Activated CD4-positive, alpha-beta memory T cell treated with anti-CD3 and anti-CD28 coated beads for 36 hours (primary cell): ENCODE data around the gene CHADL. TPM values are rescaled to one million over a fixed set of nuclear protein-coding genes. Genes with fewer than 3 reads are reported as not detected.

Experiments
- CTCF ChIA-PET: fragments of 350-600 bp; sonication (Branson Sonifier 250); formaldehyde crosslinking; loops from one replicate; lab custom pipeline; 2021; ENCODE audit warnings: antibody characterized with exemption, inconsistent platforms; lab: Charles Lee
- POLR2A ChIA-PET: fragments of 350-600 bp; sonication (Branson Sonifier 250); formaldehyde crosslinking; loops from one replicate; lab custom pipeline; 2021; ENCODE audit warnings: antibody characterized with exemption; lab: Charles Lee
- DNase-seq: peaks from one replicate; pipeline ENCODE4 v3.0.0-alpha.2; 2020
- H3K27ac Mint-ChIP-seq: one replicate; pipeline ENCODE4 v1.8.0; 2021; ENCODE audit warnings: mixed read lengths
- H3K27me3 Mint-ChIP-seq: one replicate; pipeline ENCODE4 v1.8.0; 2021; ENCODE audit warnings: mixed read lengths
- H3K36me3 Mint-ChIP-seq: one replicate; pipeline ENCODE4 v1.8.0; 2021; ENCODE audit warnings: mixed read lengths
- H3K4me1 Mint-ChIP-seq: one replicate; pipeline ENCODE4 v1.8.0; 2021; ENCODE audit warnings: low read depth, mixed read lengths
- H3K4me3 Mint-ChIP-seq: one replicate; pipeline ENCODE4 v1.8.0; 2021; ENCODE audit warnings: mild to moderate bottlenecking, mixed read lengths
- H3K9me3 Mint-ChIP-seq: one replicate; pipeline ENCODE4 v1.8.0; 2021; ENCODE audit warnings: mixed read lengths
- intact Hi-C: fragments of 100-400 bp; cut with micrococcal nuclease; formaldehyde crosslinking; loops from one replicate; pipeline ENCODE4 v1.15.1; 2023
- total RNA-seq, 2 experiments: library from RNA; stranded (reverse); gene quantifications; one replicate each; pipeline ENCODE4 v1.2.3, GENCODE V29; 2021

Gene CHADL
- total RNA-seq, 2 experiments from 2014 or later = 0.12 to 0.21 TPM

DNA sequence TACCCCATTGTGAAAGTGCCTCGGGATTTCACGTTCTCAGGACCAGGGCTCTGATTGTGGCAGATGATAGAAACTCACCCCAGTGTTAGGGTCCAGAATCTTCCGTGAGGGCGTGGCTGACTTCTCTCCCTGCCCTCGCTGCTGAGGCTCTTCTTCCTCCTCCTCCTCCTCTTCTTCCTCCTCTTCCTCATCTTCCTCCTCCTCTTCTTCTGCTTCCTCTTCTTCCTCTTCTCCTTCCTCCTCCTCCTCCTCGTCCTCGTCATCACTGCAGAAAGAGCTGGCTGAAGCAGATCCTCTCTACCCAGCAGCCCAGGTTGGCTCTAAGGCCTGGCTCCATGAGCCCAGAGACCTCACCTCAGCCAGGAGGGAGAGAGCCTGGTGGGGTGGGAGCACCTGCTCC, 13.5 kb upstream of the CHADL start:
- ChIA-PET CTCF (no interaction called here), POLR2A (interaction anchor here (1.0 kb wide), 1 partner anchor 12 kb away, joined by 3 read pairs; no protein-coding TSS in a partner anchor)
- Mint-ChIP-seq H3K27ac (no peak overlapping the region), H3K4me3 (no peak overlapping the region), H3K9me3 (no peaks in the 10 kb centered on the region), H3K27me3 (no peaks in the 10 kb centered on the region), H3K36me3 (peaks cover 51% of the 10 kb centered on the region), H3K4me1 (no peaks in the 10 kb centered on the region)
- intact Hi-C loops = no loop called here
- DNase-seq = no peak

DNA sequence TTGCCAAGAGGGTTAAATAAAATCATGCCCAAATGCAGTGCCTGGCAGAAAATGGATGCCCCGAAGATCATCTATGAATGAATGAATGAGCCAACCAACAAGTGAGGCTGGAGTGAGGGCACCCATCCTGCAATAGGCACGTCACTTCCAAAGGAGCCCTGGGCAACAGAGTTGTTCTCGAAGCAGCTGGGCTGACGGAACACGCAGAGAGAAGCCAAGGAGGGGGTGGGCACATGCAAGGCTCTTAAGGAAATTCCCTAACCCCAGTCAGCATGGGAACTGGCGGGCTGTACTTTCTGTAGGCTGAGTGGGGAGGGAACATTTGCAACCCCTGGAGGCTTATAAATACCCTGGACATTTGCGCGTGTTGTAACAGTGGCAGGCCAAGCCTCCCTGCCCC, 11.6 kb upstream of the CHADL start:
- ChIA-PET POLR2A (no interaction called here), CTCF (interaction anchor here (1.3 kb wide), 1 partner anchor 15 kb away, joined by 6 read pairs; no protein-coding TSS in a partner anchor)
- H3K27ac Mint-ChIP-seq = no peak overlapping the region

DNA sequence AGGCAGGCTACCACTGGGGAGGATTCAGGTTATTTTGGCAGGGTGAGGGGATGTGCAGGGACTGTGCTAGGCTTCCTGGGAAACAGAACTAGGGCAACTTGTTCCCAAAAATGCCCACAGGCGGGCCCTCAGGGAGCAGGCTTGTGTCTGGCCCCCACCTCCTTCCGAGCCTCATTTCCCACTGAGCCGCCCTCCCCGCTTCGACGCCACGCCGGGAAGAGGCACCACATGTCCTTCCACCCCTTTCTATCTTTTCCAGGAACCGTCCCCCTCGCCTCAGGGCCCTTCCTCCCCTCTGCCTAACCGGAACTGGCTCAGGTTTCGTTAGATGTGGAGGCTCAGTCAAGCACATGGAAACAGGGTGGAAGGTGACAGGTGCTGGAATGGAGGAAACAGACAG, 9.4 kb upstream of the CHADL start:
- H3K27ac Mint-ChIP-seq = no peak overlapping the region
- H3K27me3 Mint-ChIP-seq = no peaks in the 10 kb centered on the region
- H3K36me3 Mint-ChIP-seq = peaks cover 43% of the 10 kb centered on the region
- DNase-seq = no peak
- ChIA-PET CTCF (no interaction called here), POLR2A (interaction anchor here (1.1 kb wide), 1 partner anchor 53 kb away, joined by 3 read pairs; no protein-coding TSS in a partner anchor)
- no peaks in the 10 kb centered on the region for H3K9me3 Mint-ChIP-seq
- no peak overlapping the region for H3K4me3 Mint-ChIP-seq
- intact Hi-C loops = no loop called here
- H3K4me1 Mint-ChIP-seq = no peaks in the 10 kb centered on the region

More for the DNA sequence above, 11.6 kb upstream of the CHADL start:
- DNase-seq = no peak
- Mint-ChIP-seq H3K4me3 (no peak overlapping the region), H3K9me3 (no peaks in the 10 kb centered on the region), H3K27me3 (no peaks in the 10 kb centered on the region), H3K36me3 (peaks cover 51% of the 10 kb centered on the region), H3K4me1 (no peaks in the 10 kb centered on the region)
- intact Hi-C loops = no loop called here

DNA sequence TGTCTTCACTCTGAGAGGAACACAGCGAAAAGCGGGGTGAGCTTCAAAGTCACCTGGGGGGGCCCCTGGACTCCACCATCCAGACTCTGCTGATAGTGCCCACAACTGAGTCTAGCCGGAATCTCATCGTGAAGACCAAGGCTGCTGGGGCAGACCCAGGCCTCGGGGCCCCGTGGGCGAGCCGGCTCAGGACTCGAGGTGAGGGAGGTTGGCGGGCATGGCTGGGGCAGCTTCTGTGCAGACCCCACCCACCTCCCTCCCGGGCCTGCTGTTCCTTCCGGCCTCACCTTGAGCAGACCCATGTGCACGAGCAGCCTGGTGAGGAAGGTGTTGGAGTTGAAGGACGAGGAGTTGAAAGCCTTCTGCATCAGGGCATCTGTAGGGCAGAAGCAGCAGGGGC, 8.7 kb upstream of the CHADL start:
- peaks cover 40% of the 10 kb centered on the region for H3K36me3 Mint-ChIP-seq
- H3K9me3 Mint-ChIP-seq = no peaks in the 10 kb centered on the region
- no peak overlapping the region for H3K27ac Mint-ChIP-seq
- no peaks in the 10 kb centered on the region for H3K4me1 Mint-ChIP-seq
- ChIA-PET CTCF (no interaction called here), POLR2A (interaction anchor here (1.1 kb wide), 1 partner anchor 54 kb away, joined by 3 read pairs; no protein-coding TSS in a partner anchor)
- intact Hi-C loops = no loop called here
- no peak for DNase-seq
- H3K4me3 Mint-ChIP-seq = no peak overlapping the region
- no peaks in the 10 kb centered on the region for H3K27me3 Mint-ChIP-seq

DNA sequence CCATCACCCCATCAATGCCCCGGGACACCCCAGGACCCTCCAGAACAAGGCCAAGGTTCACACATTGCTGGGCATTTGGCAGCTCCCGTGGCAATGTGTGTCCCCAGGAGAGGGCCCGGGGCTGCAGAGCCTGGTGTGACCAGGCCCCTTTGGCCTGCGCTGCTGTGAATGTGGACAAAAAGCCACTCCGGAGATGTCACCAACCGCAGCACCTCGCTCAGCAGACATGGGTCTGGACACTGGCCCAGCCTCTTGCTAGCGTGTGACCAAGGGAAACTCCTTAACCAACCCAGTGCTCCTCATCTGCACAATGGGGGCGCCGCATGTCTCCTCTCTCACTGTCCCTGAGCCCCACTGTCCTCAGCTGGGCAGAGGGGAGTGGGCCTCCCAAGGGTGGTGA, 8.0 kb upstream of the CHADL start:
- H3K36me3 Mint-ChIP-seq = peaks cover 35% of the 10 kb centered on the region
- ChIA-PET CTCF (interaction anchor here (1.9 kb wide), 1 partner anchor 11 kb away, joined by 7 read pairs; no protein-coding TSS in a partner anchor), POLR2A (interaction anchor here (0.7 kb wide), 1 partner anchor 11 kb away, joined by 3 read pairs; no protein-coding TSS in a partner anchor)
- intact Hi-C loops = no loop called here
- no peak overlapping the region for H3K27ac Mint-ChIP-seq
- no peak for DNase-seq
- no peaks in the 10 kb centered on the region for H3K4me1 Mint-ChIP-seq
- H3K9me3 Mint-ChIP-seq = no peaks in the 10 kb centered on the region
- H3K4me3 Mint-ChIP-seq = no peak overlapping the region
- H3K27me3 Mint-ChIP-seq = no peaks in the 10 kb centered on the region

DNA sequence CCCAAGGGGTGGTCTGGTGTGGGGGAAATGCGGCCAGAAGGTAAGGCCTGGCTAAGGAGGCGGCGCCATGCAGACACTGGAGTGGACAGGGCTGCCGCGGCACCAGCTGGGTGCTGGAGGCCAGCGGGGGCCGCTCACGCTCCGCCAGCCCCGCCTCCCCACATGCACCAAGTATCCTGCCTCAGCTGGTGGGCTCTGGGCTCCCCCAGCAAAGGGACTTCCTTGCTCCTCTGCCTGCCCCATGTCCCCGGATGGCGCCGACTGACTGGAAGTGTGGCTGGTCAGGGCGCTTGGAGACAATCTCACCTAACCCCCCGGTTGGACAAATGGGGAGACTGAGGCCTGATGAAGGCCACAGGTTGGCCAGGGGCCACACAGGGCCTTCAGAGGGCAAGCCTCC, 7.6 kb upstream of the CHADL start:
- no peaks in the 10 kb centered on the region for H3K4me1 Mint-ChIP-seq
- H3K27ac Mint-ChIP-seq = no peak overlapping the region
- no peaks in the 10 kb centered on the region for H3K9me3 Mint-ChIP-seq
- no peak for DNase-seq
- H3K4me3 Mint-ChIP-seq = no peak overlapping the region
- POLR2A ChIA-PET = interaction anchor here (0.7 kb wide), 1 partner anchor 11 kb away, joined by 3 read pairs; no protein-coding TSS in a partner anchor
- H3K27me3 Mint-ChIP-seq = no peaks in the 10 kb centered on the region
- CTCF ChIA-PET = interaction anchor here (0.5 to 1.9 kb wide), 2 partner anchors 11 to 23 kb away, joined by 3 to 7 read pairs; no protein-coding TSS in a partner anchor
- intact Hi-C loops = no loop called here
- peaks cover 36% of the 10 kb centered on the region for H3K36me3 Mint-ChIP-seq

DNA sequence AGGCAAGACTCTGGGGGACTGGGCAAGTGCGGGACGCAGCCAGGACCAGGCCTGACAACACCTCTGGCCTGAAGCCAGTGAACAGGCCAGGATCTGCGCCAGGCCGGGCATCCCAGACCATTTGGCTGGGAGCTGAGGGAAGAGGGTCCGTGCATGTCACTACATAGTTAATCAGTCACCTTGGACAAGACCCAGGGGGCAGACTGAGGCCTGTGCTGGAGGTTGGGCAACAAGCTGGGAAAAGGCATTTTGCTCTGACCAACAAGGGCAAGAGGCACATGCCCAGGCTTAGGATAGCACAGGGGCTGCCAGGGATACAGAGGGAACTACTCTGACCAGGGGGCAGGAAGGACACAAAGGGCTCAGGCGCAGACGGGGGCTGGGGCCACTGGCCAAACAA, 7.0 kb upstream of the CHADL start:
- Mint-ChIP-seq H3K4me1 (no peaks in the 10 kb centered on the region), H3K9me3 (no peaks in the 10 kb centered on the region), H3K4me3 (no peak overlapping the region), H3K27ac (no peak overlapping the region), H3K27me3 (no peaks in the 10 kb centered on the region), H3K36me3 (peaks cover 37% of the 10 kb centered on the region)
- intact Hi-C loops = no loop called here
- CTCF ChIA-PET = interaction anchor here (0.5 to 1.9 kb wide), 2 partner anchors 10 to 23 kb away, joined by 3 to 7 read pairs; no protein-coding TSS in a partner anchor
- POLR2A ChIA-PET = interaction anchor here (0.7 kb wide), 1 partner anchor 10 kb away, joined by 3 read pairs; no protein-coding TSS in a partner anchor
- no peak for DNase-seq

DNA sequence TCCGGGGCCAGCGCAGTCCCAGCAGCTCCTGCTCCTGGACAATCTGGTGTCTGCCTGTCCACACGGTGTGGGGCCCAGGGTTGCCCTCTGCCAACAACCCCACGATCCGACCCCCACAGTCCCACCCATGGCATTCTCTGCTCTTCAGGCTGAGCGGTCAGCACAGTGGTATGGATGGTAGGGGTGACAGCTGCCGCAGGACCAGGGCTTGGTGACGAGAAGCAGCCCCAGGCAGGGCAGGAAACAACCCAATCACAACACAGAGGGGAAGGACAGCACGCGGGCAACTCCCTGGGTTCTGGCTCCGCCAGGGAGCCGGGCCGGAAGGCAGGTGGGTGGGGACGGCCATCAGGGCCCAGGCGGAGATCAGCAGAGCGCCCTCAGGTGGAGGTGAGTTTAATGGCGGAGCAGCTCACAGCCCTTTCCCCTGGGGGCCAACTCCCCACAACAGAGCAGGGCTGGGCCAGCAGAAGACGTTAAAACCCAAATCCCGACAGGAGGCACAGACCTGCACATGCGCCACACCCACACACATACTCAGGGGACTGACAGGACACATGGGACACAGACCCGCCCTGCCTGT, 5.3 kb upstream of the CHADL start:
- ChIA-PET POLR2A (no interaction called here), CTCF (interaction anchor here (1.1 kb wide), 1 partner anchor 9 kb away, joined by 5 read pairs; no protein-coding TSS in a partner anchor)
- no peak for DNase-seq
- Mint-ChIP-seq H3K4me1 (no peaks in the 10 kb centered on the region), H3K27me3 (no peaks in the 10 kb centered on the region), H3K27ac (no peak overlapping the region), H3K4me3 (no peak overlapping the region), H3K9me3 (no peaks in the 10 kb centered on the region), H3K36me3 (peaks cover 27% of the 10 kb centered on the region)
- intact Hi-C loops = no loop called here

DNA sequence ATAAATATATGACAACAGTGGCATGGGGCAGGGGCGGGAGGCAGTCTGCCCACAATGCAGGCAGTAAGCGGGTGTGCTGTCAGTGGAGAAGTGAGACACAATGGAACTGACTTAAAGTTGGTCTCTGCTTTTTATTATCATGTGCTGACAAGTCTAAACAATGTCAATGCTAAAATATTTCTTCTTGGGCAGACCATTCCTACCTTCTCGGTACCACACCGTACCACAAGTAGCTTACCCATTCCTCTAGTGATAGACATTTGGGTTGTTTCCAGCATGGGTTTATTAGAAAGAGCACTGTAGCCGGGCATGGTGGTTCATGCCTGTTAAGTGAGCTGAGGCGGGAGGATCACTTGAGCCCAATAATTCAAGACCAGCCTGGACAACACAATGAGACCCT, 2.6 kb upstream of the CHADL start:
- H3K36me3 Mint-ChIP-seq = peaks cover 12% of the 10 kb centered on the region
- H3K9me3 Mint-ChIP-seq = no peaks in the 10 kb centered on the region
- POLR2A ChIA-PET = interaction anchor here (0.6 to 1.2 kb wide), 3 partner anchors 9 to 330 kb away, joined by 3 to 4 read pairs (median 3); no protein-coding TSS in a partner anchor
- no peak for DNase-seq
- intact Hi-C loops = no loop called here
- H3K4me3 Mint-ChIP-seq = no peak overlapping the region
- H3K4me1 Mint-ChIP-seq = peaks cover 2% of the 10 kb centered on the region
- H3K27ac Mint-ChIP-seq = peak overlapping the region; percentile 42
- no peaks in the 10 kb centered on the region for H3K27me3 Mint-ChIP-seq
- CTCF ChIA-PET = interaction anchor here (0.5 to 1.1 kb wide), 2 partner anchors 13 to 904 kb away, joined by 3 to 4 read pairs; no protein-coding TSS in a partner anchor

DNA sequence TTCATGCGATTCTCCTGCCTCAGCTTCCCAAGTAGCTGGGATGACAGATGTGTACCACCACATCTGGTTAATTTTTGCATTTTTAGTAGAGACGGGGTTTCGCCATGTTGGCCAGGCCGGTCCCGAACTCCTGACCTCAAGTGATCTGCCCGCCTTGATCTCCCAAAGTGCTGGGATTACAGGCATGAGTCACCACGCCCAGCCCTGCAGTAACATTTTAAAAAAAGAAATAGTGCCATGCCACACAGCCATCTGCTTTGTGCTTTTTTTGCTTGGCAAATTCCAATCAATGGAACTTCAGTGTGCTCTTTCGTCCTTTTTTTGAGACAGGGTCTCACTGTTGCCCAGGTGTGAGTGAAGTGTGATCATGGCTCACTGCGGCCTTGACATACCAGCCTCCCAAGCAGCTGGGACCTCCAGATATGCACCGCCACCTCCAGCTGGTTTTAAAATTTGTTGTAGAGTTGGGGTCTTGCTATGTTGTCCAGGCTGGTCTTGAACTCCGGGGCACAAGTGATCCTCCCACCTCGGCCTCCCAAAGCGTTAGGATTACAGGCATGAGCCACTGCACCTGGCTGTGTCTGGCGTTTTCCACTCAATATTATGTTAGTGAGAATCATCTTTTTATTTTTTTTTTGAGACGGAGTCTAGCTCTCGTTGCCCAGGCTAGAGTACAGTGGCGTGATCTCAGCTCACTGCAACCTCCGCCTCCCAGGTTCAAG, 1.8 kb upstream of the CHADL start:
- Mint-ChIP-seq H3K9me3 (no peaks in the 10 kb centered on the region), H3K27ac (no peak overlapping the region), H3K27me3 (no peaks in the 10 kb centered on the region), H3K4me1 (peaks cover 2% of the 10 kb centered on the region), H3K4me3 (no peak overlapping the region), H3K36me3 (peaks cover 8% of the 10 kb centered on the region)
- no peak for DNase-seq
- intact Hi-C loops = no loop called here
- POLR2A ChIA-PET = interaction anchor here (1.2 kb wide), 1 partner anchor 12 kb away, joined by 3 read pairs; no protein-coding TSS in a partner anchor
- CTCF ChIA-PET = interaction anchor here (1.1 kb wide), 1 partner anchor 12 kb away, joined by 4 read pairs; no protein-coding TSS in a partner anchor

DNA sequence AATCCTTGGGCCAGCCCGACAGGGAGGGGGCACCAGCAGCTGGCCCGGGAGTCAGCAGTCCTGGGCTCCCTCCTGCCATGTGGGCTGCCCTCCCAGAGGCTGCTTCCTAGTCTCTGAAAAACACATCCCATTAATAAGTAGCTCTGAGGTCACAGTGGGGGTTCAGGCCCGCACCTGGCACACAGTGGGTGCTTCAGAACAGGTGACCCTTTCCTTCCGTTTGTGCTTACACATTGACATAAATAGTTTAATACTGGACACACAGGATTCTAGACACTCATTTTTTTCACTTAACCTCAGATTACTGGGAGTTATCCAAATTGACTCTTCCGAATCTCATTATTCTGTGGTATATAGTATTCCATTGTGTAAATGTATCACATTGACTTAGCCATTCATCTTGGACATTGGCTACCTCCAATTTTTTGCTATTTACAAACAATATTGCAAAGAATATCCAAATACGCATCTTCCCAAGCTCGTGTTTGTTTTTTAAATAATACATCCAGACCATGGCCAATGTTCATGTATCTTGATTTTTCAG, 474 bp upstream of the CHADL start:
- Mint-ChIP-seq H3K4me3 (no peak overlapping the region), H3K27me3 (no peaks in the 10 kb centered on the region), H3K36me3 (peaks cover 2% of the 10 kb centered on the region), H3K4me1 (peaks cover 11% of the 10 kb centered on the region), H3K27ac (no peak overlapping the region), H3K9me3 (no peaks in the 10 kb centered on the region)
- POLR2A ChIA-PET = no interaction called here
- intact Hi-C loops = no loop called here
- no peak for DNase-seq
- CTCF ChIA-PET = no interaction called here
